Ovary (tissue), 9 donors: ENCODE results near the gene PSMB7. TPM values are rescaled to one million over a fixed set of nuclear protein-coding genes. Genes with fewer than 3 reads are reported as not detected.

Experiments
- DNase-seq, 5 donors: peaks; one replicate each; pipeline ENCODE4 v3.0.0-alpha.2; 2019 to 2020
- H3K27ac ChIP-seq, 2 donors: fragments of 200-600 bp; one replicate each; pipeline versions ENCODE4 v1.5.1 to v1.8.0; 2019 to 2022
- H3K27me3 ChIP-seq: fragments of 200-600 bp; one replicate; pipeline ENCODE4 v1.8.0; 2022
- H3K36me3 ChIP-seq: fragments of 200-600 bp; sonication (generic); one replicate; pipeline ENCODE4 v1.5.1; 2019
- H3K4me1 ChIP-seq: one replicate; pipeline ENCODE4 v1.8.1; 2013; ENCODE audit warnings: mild to moderate bottlenecking, moderate library complexity; ENCODE audit not compliant: insufficient read depth
- H3K4me3 ChIP-seq: fragments of 200-600 bp; sonication (generic); one replicate; pipeline ENCODE4 v1.5.1; 2017
- H3K9me3 ChIP-seq, 2 donors: fragments of 200-600 bp in 1 of 2; sonication (generic) in 1 of 2; one replicate each; pipeline versions ENCODE4 v1.5.1 to v1.8.1; 2013 to 2019; ENCODE audit warnings: mild to moderate bottlenecking in 1 of 2, moderate library complexity in 1 of 2
- EP300 ChIP-seq: sonication (generic); formaldehyde crosslinking; IDR thresholded peaks from one replicate; pipeline ENCODE4 v1.6.1; 2017; ENCODE audit warnings: antibody characterized with exemption
- POLR2A ChIP-seq: fragments of 450-650 bp; IDR thresholded peaks from one replicate; pipeline ENCODE4 v1.6.1; 2017; ENCODE audit warnings: antibody characterized with exemption, mild to moderate bottlenecking, moderate library complexity
- WGBS, 3 donors: extraction: QIAGEN DNeasy Blood & Tissue Kit in 1 of 3; methylation state at CpG; one replicate each; pipeline versions ENCODE4 v1.1.5 to v1.1.7; 2013 to 2017; 5-methylcytosine and 5-hydroxymethylcytosine counted together
- intact Hi-C, 4 donors: fragments of 100-400 bp; cut with DNase I; formaldehyde crosslinking; loops; one replicate each; pipeline versions ENCODE4 v1.11.0 to v1.15.1; 2022 to 2023
- polyA plus RNA-seq, 2 donors: library from polyadenylated mRNA; stranded (reverse); fragments of 200-250 nt in 1 of 2; fragments of 350-450 nt in 1 of 2; fragmentation: Illumina TruSeq in 1 of 2; extraction: RNeasy Lipid Tissue Mini Kit (QIAGEN cat#74804) in 1 of 2; gene quantifications; one replicate each; pipeline ENCODE4 v1.2.3, GENCODE V29; 2013 to 2014
- total RNA-seq, 7 donors: library from RNA; depleted of rRNA in 2 of 7; stranded (reverse); fragments of >200 nt in 2 of 7; fragmentation: NEBNext Ultra II Directional in 3 of 7; extraction: Animal tissue kit (Norgen Biotek cat#: 25700) in 3 of 7; gene quantifications; one replicate each; pipeline versions ENCODE4 v1.1.0 to v1.2.4, GENCODE V29; 2016 to 2023
- TF ChIP-seq, protein P1 (sequence below), 3 donors: fragments of 450-650 bp in 2 of 3; fragments of 200-600 bp in 1 of 3; IDR thresholded peaks; one replicate each; pipeline versions ENCODE4 v1.5.1 to v1.8.0; 2016 to 2022; ENCODE audit warnings: antibody characterized with exemption in 3 of 3, mild to moderate bottlenecking in 1 of 3
- donor health status: DM: no; HTN: no; CAD: no; lungs with moderate emphysema.
- donor health status: DM: no; HTN: no; CAD: no.
- donor health status: Bipolar disorder and iron deficiency.
- donor health status: DM: yes; HTN: yes; CAD: no.
- donor health status: DM: no; HTN: no; CAD: no.
- donor health status: DM: yes; HTN: yes; CAD: no.

The PSMB7 gene
- total and polyA plus RNA-seq, 9 donors: 88.0 to 211 (median 95.1) TPM

DNA sequence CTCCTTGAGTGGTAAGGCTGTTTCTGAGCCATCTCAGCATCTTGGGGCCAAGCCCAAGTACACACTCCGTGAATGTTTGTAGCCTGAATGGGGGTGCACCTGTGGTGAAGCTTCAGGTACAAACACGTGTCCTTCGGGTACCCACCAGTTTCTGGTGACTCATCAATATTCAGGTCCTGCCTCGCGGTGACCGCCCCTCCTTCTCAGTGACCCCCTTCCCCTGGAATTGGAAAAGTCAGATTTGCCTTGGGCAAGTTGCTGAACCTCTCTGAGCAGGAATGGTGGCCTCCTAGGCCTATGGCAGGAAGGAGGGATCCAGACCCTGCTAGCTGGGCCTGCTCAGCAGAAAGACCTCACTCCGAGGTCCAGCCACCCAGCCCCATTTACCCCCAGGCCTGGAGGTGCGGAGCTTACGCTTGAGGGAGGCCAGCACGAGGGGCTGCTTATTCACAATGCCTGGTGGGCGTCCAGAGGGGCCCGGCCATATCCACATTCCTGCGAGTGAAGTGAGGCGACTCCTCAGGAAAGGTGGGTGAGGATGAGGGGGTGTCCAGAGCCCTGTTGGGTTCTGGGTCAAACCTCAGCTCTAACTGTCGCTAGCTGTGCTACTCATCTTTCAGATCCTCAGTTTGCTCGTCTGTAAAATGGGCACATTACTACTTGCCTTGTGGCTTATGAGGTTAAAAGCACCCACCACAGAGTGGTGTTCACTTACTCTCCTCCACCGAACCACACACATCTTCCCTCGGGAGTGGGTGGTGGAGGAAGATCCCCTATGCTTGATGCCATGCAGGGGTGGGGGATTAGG is 42.0 kb upstream of the PSMB7 start:
- no peak for DNase-seq
- H3K36me3 ChIP-seq: no peaks in the 10 kb centered on the region
- WGBS, 3 donors: 80 to 84% (median 82%) methylated on average over 18 of the region's 18 CpGs
- no peaks in the 10 kb centered on the region for H3K9me3 ChIP-seq
- TF ChIP-seq, protein P1, sequence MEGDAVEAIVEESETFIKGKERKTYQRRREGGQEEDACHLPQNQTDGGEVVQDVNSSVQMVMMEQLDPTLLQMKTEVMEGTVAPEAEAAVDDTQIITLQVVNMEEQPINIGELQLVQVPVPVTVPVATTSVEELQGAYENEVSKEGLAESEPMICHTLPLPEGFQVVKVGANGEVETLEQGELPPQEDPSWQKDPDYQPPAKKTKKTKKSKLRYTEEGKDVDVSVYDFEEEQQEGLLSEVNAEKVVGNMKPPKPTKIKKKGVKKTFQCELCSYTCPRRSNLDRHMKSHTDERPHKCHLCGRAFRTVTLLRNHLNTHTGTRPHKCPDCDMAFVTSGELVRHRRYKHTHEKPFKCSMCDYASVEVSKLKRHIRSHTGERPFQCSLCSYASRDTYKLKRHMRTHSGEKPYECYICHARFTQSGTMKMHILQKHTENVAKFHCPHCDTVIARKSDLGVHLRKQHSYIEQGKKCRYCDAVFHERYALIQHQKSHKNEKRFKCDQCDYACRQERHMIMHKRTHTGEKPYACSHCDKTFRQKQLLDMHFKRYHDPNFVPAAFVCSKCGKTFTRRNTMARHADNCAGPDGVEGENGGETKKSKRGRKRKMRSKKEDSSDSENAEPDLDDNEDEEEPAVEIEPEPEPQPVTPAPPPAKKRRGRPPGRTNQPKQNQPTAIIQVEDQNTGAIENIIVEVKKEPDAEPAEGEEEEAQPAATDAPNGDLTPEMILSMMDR (IDR thresholded peaks at IDR 0.05): no peak
- no peak for TF ChIP-seq POLR2A
- TF ChIP-seq EP300: no peak
- no peak overlapping the region for H3K27ac ChIP-seq
- H3K4me1 ChIP-seq: no peaks in the 10 kb centered on the region
- intact Hi-C loops: no loop called here
- no peaks in the 10 kb centered on the region for H3K27me3 ChIP-seq
- H3K4me3 ChIP-seq: no peak overlapping the region

GRCh38 chr9:124456341-124457078 is 41.3 kb upstream of the PSMB7 start:
- Histone ChIP-seq H3K9me3 (no peaks in the 10 kb centered on the region), H3K27ac (no peak overlapping the region), H3K4me1 (no peaks in the 10 kb centered on the region), H3K27me3 (no peaks in the 10 kb centered on the region), H3K36me3 (no peaks in the 10 kb centered on the region), H3K4me3 (no peak overlapping the region)
- DNase-seq: no peak
- WGBS, 3 donors: 61 to 77% (median 73%) methylated on average over 15 of the region's 15 CpGs
- TF ChIP-seq POLR2A (no peak), EP300 (no peak)
- TF ChIP-seq, protein P1 (IDR thresholded peaks at IDR 0.05): no peak
- intact Hi-C loops: no loop called here

- no peak overlapping the region for H3K27ac ChIP-seq
- intact Hi-C loops: no loop called here
- 73 to 81% (median 78%) methylated on average over 7 of the region's 7 CpGs for WGBS, 3 donors
- no peaks in the 10 kb centered on the region for H3K36me3 ChIP-seq
- DNase-seq: no peak
- no peaks in the 10 kb centered on the region for H3K4me1 ChIP-seq
- H3K4me3 ChIP-seq: no peak overlapping the region
- no peaks in the 10 kb centered on the region for H3K27me3 ChIP-seq
- TF ChIP-seq POLR2A (no peak), EP300 (no peak)
- TF ChIP-seq, protein P1 (IDR thresholded peaks at IDR 0.05): no peak
- no peaks in the 10 kb centered on the region for H3K9me3 ChIP-seq
Measured at GRCh38 chr9:124455820-124456219, 40.6 kb upstream of the PSMB7 start.

- intact Hi-C loops: no loop called here
- peaks cover 3% of the 10 kb centered on the region for H3K4me1 ChIP-seq
- H3K4me3 ChIP-seq: no peak overlapping the region
- WGBS, 3 donors: 83 to 86% (median 84%) methylated on average over 14 of the region's 14 CpGs
- no peak for DNase-seq
- no peaks in the 10 kb centered on the region for H3K36me3 ChIP-seq
- H3K9me3 ChIP-seq: no peaks in the 10 kb centered on the region
- no peak for TF ChIP-seq POLR2A
- no peak overlapping the region for H3K27ac ChIP-seq
- H3K27me3 ChIP-seq: no peaks in the 10 kb centered on the region
Measured at GRCh38 chr9:124454791-124455443, 39.7 kb upstream of the PSMB7 start.
